GM12878 (cell line): ENCODE results near the gene TPRN. TPM values are rescaled to one million over a fixed set of nuclear protein-coding genes. Genes with fewer than 3 reads are reported as not detected.

Source experiments
- CBX3 ChIP-seq: fragments of 200-600 bp; sonication (generic); IDR thresholded peaks from 2 replicates; pipeline ENCODE4 v1.6.1; 2016; ENCODE audit warnings: low read depth, borderline replicate concordance
- CHD2 ChIP-seq: IDR thresholded peaks from 2 replicates; pipeline ENCODE4 v1.6.1; 2011; ENCODE audit warnings: low read depth, low read length, improper control_type of control experiment, borderline replicate concordance
- CUX1 ChIP-seq: IDR thresholded peaks from 2 replicates; pipeline ENCODE4 v1.6.1; 2012; ENCODE audit warnings: improper control_type of control experiment, low read depth, low read length; ENCODE audit not compliant: insufficient replicate concordance
- E4F1 ChIP-seq: fragments of 450-650 bp; IDR thresholded peaks from 2 replicates; pipeline ENCODE4 v1.6.1; 2018; ENCODE audit warnings: borderline replicate concordance, mild to moderate bottlenecking; ENCODE audit not compliant: partially characterized antibody
- EED ChIP-seq: sonication (generic); IDR thresholded peaks from 2 replicates; pipeline ENCODE4 v1.6.1; 2016; ENCODE audit warnings: antibody characterized with exemption, low read depth
- GATAD2B ChIP-seq: fragments of 450-650 bp; conservative IDR thresholded peaks from 2 replicates; pipeline ENCODE4 v1.6.1; 2017; ENCODE audit warnings: low read depth, mild to moderate bottlenecking, moderate library complexity
- HDAC6 ChIP-seq: fragments of 200-600 bp; sonication (generic); IDR thresholded peaks from one replicate; pipeline ENCODE4 v1.8.0; 2017; ENCODE audit warnings: antibody characterized with exemption; ENCODE audit not compliant: unreplicated experiment
- HDGF ChIP-seq: fragments of 450-650 bp; IDR thresholded peaks from 2 replicates; pipeline ENCODE4 v1.6.1; 2016; ENCODE audit warnings: antibody characterized with exemption
- HSF1 ChIP-seq: fragments of 150-350 bp; IDR thresholded peaks from 2 replicates; pipeline ENCODE4 v1.6.1; 2014; ENCODE audit warnings: mild to moderate bottlenecking, low read depth, low read length
- IKZF2 ChIP-seq, 2 experiments: fragments of 450-650 bp; IDR thresholded peaks; 2 replicates each; pipeline ENCODE4 v1.6.1; 2017; ENCODE audit warnings: mild to moderate bottlenecking in 2 of 2, moderate library complexity in 2 of 2
- NFXL1 ChIP-seq: fragments of 450-650 bp; IDR thresholded peaks from 2 replicates; pipeline ENCODE4 v1.6.1; 2017; ENCODE audit warnings: antibody characterized with exemption, mild to moderate bottlenecking, borderline replicate concordance
- PML ChIP-seq: IDR thresholded peaks from 2 replicates; pipeline ENCODE4 v1.6.1; 2012; ENCODE audit warnings: low read length, inconsistent platforms
- RELA ChIP-seq: fragments of 450-650 bp; IDR thresholded peaks from 2 replicates; pipeline ENCODE4 v1.8.0; 2014; ENCODE audit warnings: borderline replicate concordance; ENCODE audit not compliant: partially characterized antibody
- RFX5 ChIP-seq: IDR thresholded peaks from 2 replicates; pipeline ENCODE4 v1.6.1; 2011; ENCODE audit warnings: low read depth, low read length, improper control_type of control experiment
- SUZ12 ChIP-seq: fragments of 200-600 bp; sonication (generic); IDR thresholded peaks from one replicate; pipeline ENCODE4 v1.6.1; 2018; ENCODE audit warnings: antibody characterized with exemption, mild to moderate bottlenecking; ENCODE audit not compliant: unreplicated experiment
- ZBED1 ChIP-seq: IDR thresholded peaks from 2 replicates; pipeline ENCODE4 v1.6.1; 2016; ENCODE audit warnings: borderline replicate concordance
- ZNF687 ChIP-seq: fragments of 450-650 bp; IDR thresholded peaks from 2 replicates; pipeline ENCODE4 v1.6.1; 2017; ENCODE audit warnings: mild to moderate bottlenecking, moderate library complexity
- polyA plus RNA-seq, 11 experiments: library from polyadenylated mRNA; depleted of rRNA in 4 of 11; unstranded in 6 of 11; stranded (reverse) in 5 of 11; fragments of >200 nt; fragmentation: Nextera tagmentation in 4 of 11; fragmentation: Illumina TruSeq in 1 of 11; extraction: Ambion mirVana in 4 of 11; extraction: Trizol in 1 of 11; gene quantifications; 1 replicate in 1 of 11; 2 replicates in 10 of 11; pipeline versions ENCODE4 v1.2.1 to v1.2.3, GENCODE V29; 2011 to 2016; ENCODE audit warnings: inconsistent platforms in 2 of 11, missing spikeins in 2 of 11, low read depth in 1 of 11
- total RNA-seq, 4 experiments: library from RNA; depleted of rRNA in 3 of 4; stranded (reverse); fragments of >200 nt in 3 of 4; fragmentation: Illumina TruSeq in 1 of 4; extraction: Trizol in 1 of 4; gene quantifications; 2 replicates each; pipeline versions ENCODE4 v1.2.1 to v1.2.3, GENCODE V29; 2013 to 2021

TPRN gene
- total and polyA plus RNA-seq, 10 of the 15 experiments (the other 5 are each of a cell fraction or from before 2014, with no cell fraction given), result 0.18 to 19.5 (median 3.1) TPM

GRCh38 chr9:137240841-137241489 lies 40.4 kb upstream of the TPRN start, which contains the start of gene TUBB4B (continued):
- TF ChIP-seq CBX3, result no peak
- no peak for TF ChIP-seq SUZ12
- peak; percentile 48; the same call in 1 of the 2 replicates for TF ChIP-seq NFXL1
- TF ChIP-seq ZBED1, result peak; percentile 80; the same call in 1 of the 2 replicates
- no peak for TF ChIP-seq IKZF2 (IDR thresholded peaks at IDR 0.05)
- no peak for TF ChIP-seq PML
- TF ChIP-seq EED, result no peak
- TF ChIP-seq CHD2, result peak; percentile 98
- TF ChIP-seq GATAD2B, result peak; percentile 43; the same call in 1 of the 2 replicates
- peak; percentile 75; the same call in 1 of the 2 replicates for TF ChIP-seq RFX5
- peak; percentile 97 for TF ChIP-seq ZNF687
- peak; percentile 88 for TF ChIP-seq HDAC6
- no peak for TF ChIP-seq CUX1
- TF ChIP-seq HSF1, result no peak
- peak; percentile 37 for TF ChIP-seq E4F1
- peak; percentile 67 for TF ChIP-seq RELA
- no peak for TF ChIP-seq HDGF
